ENCODE measurements around the gene ZCCHC10.

Gene ZCCHC10

GRCh38 chr5:133051542-133052316 lies 25.4 kb upstream of the ZCCHC10 start, which contains the start of gene HSPA4:
Gene HSPA4 (plus strand): TSS chr5:133052013. CDS start chr5:133052251, 238 bp downstream.
- Histone ChIP-seq H3K9me2 (ENCODE audit: low read depth, low read length) (no peaks in the 10 kb centered on the region), H2AFZ (ENCODE audit: low read length) (no peak within 1 kb of the TSS), H3K4me3 (ENCODE audit: low read depth, low read length, poor library complexity, severe bottlenecking) (peak within 1 kb of the TSS; percentile 98), H3K9me3 (ENCODE audit: low read length) (no peaks in the 10 kb centered on the region), H4K20me1 (ENCODE audit: insufficient read depth, low read length) (no peaks in the 10 kb centered on the region), H3K27ac (ENCODE audit: low read depth, low read length, poor library complexity, severe bottlenecking) (peak within 1 kb of the TSS; percentile 97), H3K4me2 (ENCODE audit: low read length) (peak within 1 kb of the TSS; percentile 96), H3K36me3 (ENCODE audit: insufficient read depth, low read length) (peaks cover 28% of the 10 kb centered on the region), H3F3A (ENCODE audit: insufficient read depth, low read length) (0 out of 2 replicates have a peak, but pooled peaks cover 5% of the 10 kb centered on the region), H3K79me2 (ENCODE audit: insufficient read depth, low read length) (peaks cover 52% of the 10 kb centered on the region), H3K9ac (ENCODE audit: low read length) (peak within 1 kb of the TSS; percentile 92), H3K27me3 (ENCODE audit: insufficient read depth, low read length) (no peaks in the 10 kb centered on the region), H3K4me1 (ENCODE audit: insufficient read depth, low read length, severe bottlenecking) (peaks cover 65% of the 10 kb centered on the region)
- no peak for TF ChIP-seq EZH2 (IDR thresholded peaks at IDR 0.05; ENCODE audit: borderline replicate concordance, low read length)
- TF ChIP-seq CTCF (IDR thresholded peaks at IDR 0.05; ENCODE audit: low read length): no peak

- H3K4me2 ChIP-seq (ENCODE audit: low read length): peak overlapping the region; percentile 96
- H3K79me2 ChIP-seq (ENCODE audit: insufficient read depth, low read length): peaks cover 46% of the 10 kb centered on the region
- H3K9me2 ChIP-seq (ENCODE audit: low read depth, low read length): no peaks in the 10 kb centered on the region
- H3K27ac ChIP-seq (ENCODE audit: low read depth, low read length, poor library complexity, severe bottlenecking): peak overlapping the region; percentile 97
- H3K36me3 ChIP-seq (ENCODE audit: insufficient read depth, low read length): peaks cover 28% of the 10 kb centered on the region
- TF ChIP-seq EZH2 (IDR thresholded peaks at IDR 0.05; ENCODE audit: borderline replicate concordance, low read length) (no peak), CTCF (IDR thresholded peaks at IDR 0.05; ENCODE audit: low read length) (no peak)
- 0 out of 2 replicates have a peak, but pooled peaks cover 5% of the 10 kb centered on the region for H3F3A ChIP-seq (ENCODE audit: insufficient read depth, low read length)
- peaks cover 66% of the 10 kb centered on the region for H3K4me1 ChIP-seq (ENCODE audit: insufficient read depth, low read length, severe bottlenecking)
- H3K9me3 ChIP-seq (ENCODE audit: low read length): no peaks in the 10 kb centered on the region
- no peak overlapping the region for H2AFZ ChIP-seq (ENCODE audit: low read length)
- H3K9ac ChIP-seq (ENCODE audit: low read length): peak overlapping the region; percentile 92
- H4K20me1 ChIP-seq (ENCODE audit: insufficient read depth, low read length): no peaks in the 10 kb centered on the region
- no peaks in the 10 kb centered on the region for H3K27me3 ChIP-seq (ENCODE audit: insufficient read depth, low read length)
- peak overlapping the region; percentile 98 for H3K4me3 ChIP-seq (ENCODE audit: low read depth, low read length, poor library complexity, severe bottlenecking)
Measured at GRCh38 chr5:133051061-133051541, 24.8 kb upstream of the ZCCHC10 start.

GRCh38 chr5:133050521-133050920 lies 24.2 kb upstream of the ZCCHC10 start:
- peaks cover 63% of the 10 kb centered on the region for H3K4me1 ChIP-seq (ENCODE audit: insufficient read depth, low read length, severe bottlenecking)
- H2AFZ ChIP-seq (ENCODE audit: low read length): no peak overlapping the region
- H3K9ac ChIP-seq (ENCODE audit: low read length): peak overlapping the region; percentile 92
- H3K27me3 ChIP-seq (ENCODE audit: insufficient read depth, low read length): no peaks in the 10 kb centered on the region
- H3K4me3 ChIP-seq (ENCODE audit: low read depth, low read length, poor library complexity, severe bottlenecking): peak overlapping the region; percentile 98
- H3K79me2 ChIP-seq (ENCODE audit: insufficient read depth, low read length): peaks cover 40% of the 10 kb centered on the region
- TF ChIP-seq CTCF (IDR thresholded peaks at IDR 0.05; ENCODE audit: low read length): no peak
- TF ChIP-seq EZH2 (IDR thresholded peaks at IDR 0.05; ENCODE audit: borderline replicate concordance, low read length): no peak
- H3K9me3 ChIP-seq (ENCODE audit: low read length): no peaks in the 10 kb centered on the region
- peak overlapping the region; percentile 97 for H3K27ac ChIP-seq (ENCODE audit: low read depth, low read length, poor library complexity, severe bottlenecking)
- H3K36me3 ChIP-seq (ENCODE audit: insufficient read depth, low read length): peaks cover 28% of the 10 kb centered on the region
- H3F3A ChIP-seq (ENCODE audit: insufficient read depth, low read length): 0 out of 2 replicates have a peak, but pooled peaks cover 5% of the 10 kb centered on the region
- no peaks in the 10 kb centered on the region for H4K20me1 ChIP-seq (ENCODE audit: insufficient read depth, low read length)
- H3K4me2 ChIP-seq (ENCODE audit: low read length): peak overlapping the region; percentile 96
- no peaks in the 10 kb centered on the region for H3K9me2 ChIP-seq (ENCODE audit: low read depth, low read length)

Measured in OCI-LY1 (cell line).